Activated B cell treated with CpG ODN at 0.5 μM for 24 hours (primary cell): ENCODE results near the gene FAM98C. TPM values are rescaled to one million over a fixed set of nuclear protein-coding genes. Genes with fewer than 3 reads are reported as not detected.

Source experiments
- ATAC-seq: fragments of 200-7000 bp; cut with Tn5 transposase; one replicate; pipeline ENCODE4 v1.10.0; 2021; ENCODE audit warnings: low read depth, mild to moderate bottlenecking, moderate library complexity
- CTCF ChIA-PET: fragments of 350-600 bp; sonication (Branson Sonifier 250); formaldehyde crosslinking; loops from one replicate; lab custom pipeline; 2021; ENCODE audit warnings: antibody characterized with exemption; lab: Charles Lee
- POLR2A ChIA-PET: fragments of 350-600 bp; sonication (Branson Sonifier 250); formaldehyde crosslinking; loops from one replicate; lab custom pipeline; 2021; ENCODE audit warnings: antibody characterized with exemption; lab: Charles Lee
- DNase-seq: peaks from one replicate; pipeline ENCODE4 v3.0.0; 2022
- H3K27ac Mint-ChIP-seq: one replicate; pipeline ENCODE4 v1.8.0; 2020; ENCODE audit warnings: mixed read lengths
- H3K27me3 Mint-ChIP-seq: one replicate; pipeline ENCODE4 v1.8.0; 2021; ENCODE audit warnings: mixed read lengths
- H3K36me3 Mint-ChIP-seq: one replicate; pipeline ENCODE4 v1.8.0; 2021; ENCODE audit warnings: low read depth, mixed read lengths
- H3K4me1 Mint-ChIP-seq: one replicate; pipeline ENCODE4 v1.8.0; 2021; ENCODE audit warnings: mixed read lengths
- H3K4me3 Mint-ChIP-seq: one replicate; pipeline ENCODE4 v1.8.0; 2020; ENCODE audit warnings: mild to moderate bottlenecking, mixed read lengths
- H3K9me3 Mint-ChIP-seq: one replicate; pipeline ENCODE4 v1.8.0; 2020; ENCODE audit warnings: mixed read lengths
- CTCF ChIP-seq: fragments of 200-600 bp; IDR thresholded peaks from one replicate; pipeline ENCODE4 v1.8.0; 2022; ENCODE audit warnings: antibody characterized with exemption, mild to moderate bottlenecking
- intact Hi-C: fragments of 100-400 bp; cut with micrococcal nuclease; formaldehyde crosslinking; loops from one replicate; pipeline ENCODE4 v1.15.1; 2024
- total RNA-seq: library from RNA; stranded (reverse); gene quantifications from 2 replicates; pipeline ENCODE4 v1.2.3, GENCODE V29; 2022

Gene FAM98C
- total RNA-seq, 1 donor from 2014 or later: 40.0 TPM

- POLR2A ChIA-PET: no interaction called here
- Mint-ChIP-seq H3K4me3 (no peak overlapping the region), H3K4me1 (no peaks in the 10 kb centered on the region), H3K27ac (no peak overlapping the region), H3K27me3 (peaks cover 3% of the 10 kb centered on the region), H3K36me3 (no peaks in the 10 kb centered on the region), H3K9me3 (peaks cover 3% of the 10 kb centered on the region)
- CTCF ChIA-PET: no interaction called here
- intact Hi-C loops: no loop called here
- no peak for DNase-seq
- no peak for ATAC-seq
- TF ChIP-seq CTCF: no peak
Measured at GRCh38 chr19:38451036-38451435, 48.1 kb downstream of the FAM98C start.

- H3K36me3 Mint-ChIP-seq: no peaks in the 10 kb centered on the region
- CTCF ChIA-PET: no interaction called here
- H3K27me3 Mint-ChIP-seq: peaks cover 2% of the 10 kb centered on the region
- POLR2A ChIA-PET: no interaction called here
- H3K4me3 Mint-ChIP-seq: no peak overlapping the region
- DNase-seq: no peak
- intact Hi-C loops: no loop called here
- H3K9me3 Mint-ChIP-seq: peaks cover 3% of the 10 kb centered on the region
- no peak for TF ChIP-seq CTCF
- H3K27ac Mint-ChIP-seq: no peak overlapping the region
- no peak for ATAC-seq
- no peaks in the 10 kb centered on the region for H3K4me1 Mint-ChIP-seq
Measured at GRCh38 chr19:38451629-38452028, 48.7 kb downstream of the FAM98C start.

GRCh38 chr19:38452430-38453366, 49.8 kb downstream of the FAM98C start:
- Mint-ChIP-seq H3K27ac (no peak overlapping the region), H3K27me3 (peaks cover 6% of the 10 kb centered on the region), H3K9me3 (peaks cover 3% of the 10 kb centered on the region), H3K36me3 (no peaks in the 10 kb centered on the region), H3K4me1 (no peaks in the 10 kb centered on the region), H3K4me3 (no peak overlapping the region)
- ChIA-PET CTCF (no interaction called here), POLR2A (no interaction called here)
- TF ChIP-seq CTCF: no peak
- no peak for DNase-seq
- ATAC-seq: no peak
- intact Hi-C loops: no loop called here

DNA sequence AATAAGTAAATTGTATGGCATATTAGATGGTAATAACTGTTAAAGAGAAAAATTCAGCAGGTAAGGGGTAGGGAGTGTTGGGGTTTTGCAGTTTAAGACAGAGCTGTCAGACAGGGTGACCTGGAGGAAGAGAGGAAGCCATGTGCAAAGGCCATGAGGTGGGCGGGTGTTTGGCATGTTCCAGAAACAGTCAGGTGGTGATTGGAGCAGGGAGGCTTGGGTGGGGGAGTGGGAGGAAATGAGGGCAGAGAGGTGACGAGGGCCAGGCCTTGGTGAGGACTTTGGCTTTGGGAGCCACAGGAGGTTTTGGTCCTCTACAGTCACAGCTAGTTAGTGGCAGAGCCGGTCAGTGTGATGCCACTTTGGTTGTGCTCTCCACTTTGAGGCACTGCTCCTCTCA, 50.7 kb downstream of the FAM98C start:
- H3K27me3 Mint-ChIP-seq: peaks cover 4% of the 10 kb centered on the region
- H3K9me3 Mint-ChIP-seq: peaks cover 3% of the 10 kb centered on the region
- no peak overlapping the region for H3K27ac Mint-ChIP-seq
- POLR2A ChIA-PET: no interaction called here
- H3K4me3 Mint-ChIP-seq: no peak overlapping the region
- ATAC-seq: no peak
- intact Hi-C loops: no loop called here
- DNase-seq: no peak
- no peaks in the 10 kb centered on the region for H3K36me3 Mint-ChIP-seq
- TF ChIP-seq CTCF: no peak
- no peaks in the 10 kb centered on the region for H3K4me1 Mint-ChIP-seq
- CTCF ChIA-PET: interaction anchor here (1.4 kb wide), 1 partner anchor 51 kb away, joined by 3 read pairs; the partner anchor contains the start of gene FAM98C

DNA sequence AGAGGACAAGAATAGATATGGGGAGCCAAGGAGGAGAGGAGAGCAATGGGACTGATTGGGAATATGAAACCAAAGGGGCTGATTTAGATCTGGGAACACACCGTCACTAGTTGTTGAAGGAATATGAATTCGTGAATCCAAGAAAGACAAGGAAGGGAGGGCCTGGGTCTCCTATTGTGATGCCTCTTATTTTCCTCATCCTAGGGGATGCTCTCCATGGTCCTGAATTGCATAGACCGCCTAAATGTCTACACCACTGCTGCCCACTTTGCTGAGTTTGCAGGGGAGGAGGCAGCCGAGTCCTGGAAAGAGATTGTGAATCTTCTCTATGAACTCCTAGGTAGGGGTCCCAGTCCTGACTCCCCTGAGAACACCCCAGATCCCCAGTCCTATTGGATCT, 52.1 kb downstream of the FAM98C start:
- Mint-ChIP-seq H3K4me1 (no peaks in the 10 kb centered on the region), H3K36me3 (no peaks in the 10 kb centered on the region), H3K9me3 (no peaks in the 10 kb centered on the region), H3K4me3 (no peak overlapping the region), H3K27me3 (peaks cover 12% of the 10 kb centered on the region), H3K27ac (no peak overlapping the region)
- CTCF ChIA-PET: no interaction called here
- ATAC-seq (no peak), DNase-seq (no peak)
- POLR2A ChIA-PET: no interaction called here
- TF ChIP-seq CTCF: no peak
- intact Hi-C loops: no loop called here
